ENCODE data around the gene RPS3.
"Not testable (repeated sequence)": the region's sequence is repeated elsewhere in the genome, so short reads cannot be mapped to it uniquely, and the experiment has no call there.

RPS3 gene

GRCh38 chr11:75399344-75400145, at the start of gene RPS3:
RPS3 (plus strand) TSS chr11:75399518; CDS start chr11:75399548, 30 bp downstream.
- DNase-seq, result peak; percentile 93

DNA sequence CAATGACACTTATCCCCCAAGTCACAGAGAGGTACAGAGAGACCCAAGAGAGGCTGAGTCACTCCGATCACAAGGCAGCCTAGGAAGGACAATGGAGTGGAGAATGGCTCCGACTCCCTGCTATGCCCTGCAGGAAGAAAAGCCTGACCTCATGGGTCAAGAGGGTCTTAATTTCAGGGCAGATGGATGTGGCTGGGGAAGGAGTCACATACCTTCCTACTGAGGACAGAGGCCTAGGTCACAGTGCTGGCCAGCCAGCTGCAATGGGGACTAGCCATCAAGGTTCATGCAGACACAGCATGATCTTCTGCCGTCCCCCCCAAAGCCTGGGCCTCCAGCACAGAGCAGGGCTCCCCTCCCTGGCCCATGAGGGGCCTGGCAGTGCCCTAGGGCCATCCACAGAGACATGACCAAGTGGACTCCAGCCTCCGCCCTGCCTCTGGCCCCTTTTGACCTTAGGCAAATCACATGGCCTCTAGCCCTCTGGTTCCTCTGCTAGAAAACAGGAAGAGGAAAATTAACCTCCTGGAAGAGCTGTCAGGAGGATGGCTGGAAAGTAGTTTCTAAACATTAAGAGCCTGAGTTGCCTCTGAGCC, 49.7 kb upstream of the RPS3 start:
- no peak for DNase-seq

GRCh38 chr11:75350122-75350742, 49.1 kb upstream of the RPS3 start:
- DNase-seq, result no peak

GRCh38 chr11:75350743-75351540, 48.4 kb upstream of the RPS3 start:
- DNase-seq, result peak; percentile 58 to 62

GRCh38 chr11:75351541-75351790, 47.9 kb upstream of the RPS3 start, which contains the start of gene ARRB1:
ARRB1 (minus strand) TSS chr11:75351661; CDS start chr11:75351607, 54 bp downstream.
- DNase-seq, result no peak

DNA sequence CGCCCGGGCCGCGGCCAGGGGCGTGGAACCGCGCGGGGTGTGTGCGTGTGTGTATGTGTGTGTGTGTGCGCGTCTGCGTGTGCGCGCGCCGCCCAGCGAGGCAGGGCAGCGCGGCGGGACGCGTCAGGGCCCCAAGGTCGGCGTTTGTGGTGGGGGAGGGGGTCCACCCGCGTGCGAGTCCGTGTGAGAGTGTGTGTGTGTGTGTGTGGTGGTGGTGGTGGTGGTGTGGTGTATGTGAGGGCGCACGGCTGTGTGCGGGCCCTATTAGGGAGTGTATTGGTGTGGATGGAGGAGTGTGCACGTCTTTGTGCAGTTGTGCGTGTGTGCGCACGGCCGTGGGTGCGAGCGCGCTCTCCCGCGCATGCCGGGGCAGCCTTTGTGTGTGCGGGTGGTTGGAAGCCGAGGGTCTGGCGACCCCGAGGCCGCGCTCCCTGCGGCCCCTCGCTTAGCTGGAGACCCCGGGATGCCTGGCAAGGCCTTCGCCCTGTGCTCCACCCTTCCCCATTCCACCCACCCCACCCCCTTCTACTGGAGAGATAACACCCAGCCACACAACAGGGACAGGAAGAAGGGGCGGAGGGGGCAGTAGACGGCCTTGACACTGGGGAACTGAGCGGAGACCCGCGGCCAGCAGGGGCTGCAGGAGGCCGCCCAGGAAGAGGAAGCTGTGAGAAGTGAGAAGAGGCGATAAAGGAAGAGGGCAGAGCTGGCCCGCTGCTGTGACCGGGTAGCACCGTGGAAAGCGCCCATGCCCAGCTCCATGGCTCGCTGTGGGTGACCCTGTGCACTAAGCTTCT, 47.3 kb upstream of the RPS3 start:
- DNase-seq, result peak; percentile 61 to 64

GRCh38 chr11:75352588-75353206, 46.6 kb upstream of the RPS3 start:
- DNase-seq, result no peak

- DNase-seq, result no peak
Observed at GRCh38 chr11:75355051-75355450, 44.3 kb upstream of the RPS3 start.

DNA sequence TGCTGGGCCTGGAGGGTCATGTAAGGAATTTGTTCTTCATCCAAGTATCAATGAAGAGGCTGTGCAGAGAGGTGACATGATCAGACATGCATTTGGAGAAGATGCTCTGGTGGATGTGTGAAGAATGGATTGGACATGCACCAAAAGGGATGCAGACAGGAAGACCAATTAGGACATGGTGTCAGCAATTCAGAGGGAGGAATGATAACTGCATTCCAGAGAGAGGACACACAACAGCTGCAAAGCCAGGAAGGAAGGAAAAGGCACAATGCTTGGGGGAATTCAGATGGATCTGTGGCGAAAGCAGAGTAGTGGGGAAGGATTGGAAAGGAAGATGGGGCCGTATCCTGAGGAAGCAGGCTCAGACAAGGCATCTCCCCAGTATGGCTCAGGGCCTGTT, 42.7 kb upstream of the RPS3 start:
- DNase-seq, result no peak

DNA sequence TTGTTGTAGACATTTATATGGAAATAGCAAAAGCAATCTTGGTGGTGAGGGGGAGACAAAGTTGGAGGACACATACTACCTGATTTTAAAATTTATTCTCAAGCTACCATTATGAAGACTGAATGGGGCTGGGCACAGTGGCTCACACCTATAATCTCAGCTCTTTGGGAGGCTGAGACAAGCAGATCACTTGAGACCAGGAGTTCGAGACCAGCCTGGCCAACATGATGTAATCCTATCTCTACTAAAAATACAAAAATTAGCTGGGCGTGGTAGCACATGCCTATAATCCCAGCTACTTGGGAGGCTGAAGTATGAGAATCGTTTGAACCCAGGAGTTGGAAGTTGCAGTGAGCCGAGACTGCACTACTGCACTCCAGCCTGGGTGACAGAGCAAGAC, 37.0 kb upstream of the RPS3 start:
- DNase-seq, result not testable (repeated sequence)

- DNase-seq, result no peak
Observed at GRCh38 chr11:75365711-75366181, 33.6 kb upstream of the RPS3 start.

DNA sequence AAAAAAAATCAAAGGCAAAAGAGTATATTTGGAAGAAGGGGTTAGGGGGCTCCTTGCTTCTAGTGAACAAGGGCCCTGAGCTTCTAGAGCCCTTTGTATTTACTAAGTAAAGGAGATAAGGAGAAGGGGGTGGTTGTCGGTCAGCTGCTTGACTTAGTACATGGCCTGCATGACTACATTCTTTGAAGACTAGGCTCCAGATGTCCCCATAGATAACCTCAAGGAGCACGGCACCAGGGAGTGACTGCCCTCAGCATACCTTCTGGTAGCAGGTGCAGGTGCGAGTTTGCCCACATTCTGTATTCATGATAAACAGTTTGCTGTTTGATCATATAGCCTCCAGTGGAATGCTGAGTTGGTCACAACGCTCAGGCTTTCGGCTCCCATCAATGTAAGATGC, 32.5 kb upstream of the RPS3 start:
- DNase-seq, result not testable (repeated sequence)

DNA sequence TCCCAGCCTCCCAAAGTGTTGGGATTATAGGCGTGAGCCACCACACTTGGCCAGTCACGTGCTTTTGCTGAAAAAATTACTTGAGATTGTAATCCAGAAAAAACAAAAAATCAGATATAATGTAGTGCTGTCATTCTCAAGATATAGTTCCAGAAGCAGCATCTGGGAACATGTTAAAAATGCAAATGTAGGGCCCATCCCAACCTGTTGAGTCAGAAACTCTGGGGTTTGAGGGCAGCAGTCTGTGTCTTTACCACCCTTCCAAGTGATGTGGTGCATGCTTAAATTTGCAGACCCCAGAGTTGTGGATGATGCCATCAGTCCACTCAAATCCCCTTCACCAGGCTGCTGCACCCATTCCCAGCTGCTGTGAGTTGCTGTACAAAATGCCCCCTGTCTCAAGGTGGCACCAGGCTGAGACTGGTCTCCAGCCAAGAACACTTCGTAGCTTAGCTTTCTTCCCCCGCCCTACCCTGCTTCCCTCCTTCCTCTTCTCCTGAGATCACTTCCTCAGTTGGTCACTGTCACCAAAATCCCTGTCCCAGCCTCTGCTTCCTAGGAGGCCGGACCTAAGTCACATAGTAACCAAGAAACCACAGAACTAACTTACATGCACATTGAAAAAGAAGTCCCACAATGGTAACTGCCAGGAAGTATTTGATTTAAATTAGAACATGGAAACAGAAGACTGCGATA, 29.6 kb upstream of the RPS3 start:
- DNase-seq, result no peak

DNA sequence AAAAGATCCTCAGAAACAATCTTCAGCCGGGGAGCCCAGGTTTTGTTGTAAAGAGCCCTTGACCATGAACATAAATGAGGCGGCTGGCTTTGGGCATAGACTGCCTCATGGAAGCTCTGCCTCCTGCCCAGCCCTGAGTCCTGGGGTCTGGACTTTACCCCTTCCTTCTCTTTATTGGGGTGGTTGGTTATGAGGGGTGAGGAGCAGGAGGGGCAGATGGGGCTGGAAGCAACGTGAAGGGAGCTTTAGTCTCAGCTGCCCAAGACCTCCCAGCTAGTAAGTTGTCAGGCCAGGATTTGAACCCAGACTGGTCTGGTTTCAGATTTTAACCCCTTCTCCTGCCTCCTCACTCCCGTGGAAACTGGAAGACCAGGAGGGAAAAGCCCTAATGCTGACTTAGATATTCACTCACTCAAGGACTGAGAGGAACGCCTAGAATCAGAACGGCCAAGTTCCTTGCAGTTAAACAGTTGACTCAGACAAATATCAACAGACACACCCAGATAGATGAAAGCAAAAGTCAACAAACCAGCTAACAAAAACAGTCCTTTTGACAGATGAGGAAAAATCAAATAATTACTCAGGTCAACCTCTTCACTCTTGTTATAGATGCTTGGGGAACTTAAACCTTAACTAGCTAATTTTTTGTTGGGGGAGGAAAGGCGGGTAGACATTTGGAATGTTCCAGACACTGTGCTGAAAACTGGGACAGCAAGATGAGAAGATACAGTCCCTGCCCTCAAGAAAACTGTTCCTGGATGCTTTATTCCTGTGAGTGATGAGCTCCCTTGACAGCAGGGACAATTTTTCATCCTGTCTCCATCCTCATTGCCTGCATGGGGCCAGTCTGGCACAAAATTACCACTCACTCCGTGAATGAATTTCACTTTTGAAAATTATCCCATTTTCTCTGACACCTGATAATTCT, 27.1 kb upstream of the RPS3 start:
- no peak for DNase-seq

DNA sequence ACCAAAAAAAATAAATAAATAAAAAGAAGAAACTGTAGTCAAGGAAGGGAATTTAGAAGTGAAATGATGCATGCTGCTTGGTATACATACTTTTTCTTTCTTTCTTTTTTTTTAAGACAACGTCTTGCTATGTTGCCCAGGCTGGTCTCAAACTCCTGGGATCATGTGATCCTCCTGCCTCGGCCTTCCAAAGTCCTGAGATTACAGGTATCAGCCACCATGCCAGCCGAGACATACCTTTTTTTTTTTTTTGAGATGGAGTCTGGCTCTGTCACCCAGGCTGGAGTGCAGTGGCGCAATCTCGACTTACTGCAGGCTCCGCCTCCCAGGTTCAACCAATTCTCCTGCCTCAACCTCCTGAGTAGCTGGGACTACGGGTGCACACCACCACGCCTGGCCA, 26.1 kb upstream of the RPS3 start:
- no peak for DNase-seq

DNA sequence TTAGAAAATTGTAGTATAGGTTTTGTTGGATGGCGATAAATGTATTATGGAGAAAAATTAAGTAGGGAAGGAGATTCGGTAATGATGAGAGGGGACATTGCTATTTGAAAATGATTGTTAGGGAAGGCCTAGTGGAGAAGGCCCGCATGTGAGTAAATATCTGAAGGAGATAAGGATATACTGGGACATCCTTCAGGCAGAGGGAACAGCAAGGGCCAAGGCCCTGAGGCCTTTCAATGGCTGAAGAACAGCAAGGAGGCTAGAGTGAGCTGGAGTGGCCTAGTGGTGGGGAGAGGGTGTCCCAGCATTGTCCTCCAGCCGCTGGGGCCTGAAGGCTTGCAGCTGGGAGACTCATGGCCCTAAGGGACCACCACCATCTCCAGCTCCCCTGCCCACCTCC, 24.7 kb upstream of the RPS3 start:
- DNase-seq, result no peak

DNA sequence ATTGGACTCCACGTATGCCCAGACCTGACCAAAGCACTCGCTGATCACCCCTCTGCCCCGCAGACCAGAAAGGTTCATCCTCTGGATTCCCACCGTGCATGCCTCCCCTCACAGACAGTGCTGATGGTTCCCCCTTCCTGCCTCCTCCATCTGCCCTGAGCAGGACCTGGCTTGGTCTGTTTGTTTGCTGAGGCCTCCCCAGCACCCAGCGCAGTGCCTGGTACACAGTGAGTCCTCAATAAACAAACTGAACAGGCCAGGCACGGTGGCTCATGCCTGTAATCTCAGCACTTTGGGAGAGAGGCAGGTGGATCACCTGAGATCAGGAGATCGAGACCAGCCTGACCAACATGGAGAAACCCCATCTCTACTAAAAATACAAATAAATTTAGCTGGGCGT, 23.7 kb upstream of the RPS3 start:
- no peak for DNase-seq

- no peak for DNase-seq
Observed at GRCh38 chr11:75376175-75376574, 23.1 kb upstream of the RPS3 start.

- not testable (repeated sequence) for DNase-seq
Observed at GRCh38 chr11:75378776-75379175, 20.5 kb upstream of the RPS3 start.

DNA sequence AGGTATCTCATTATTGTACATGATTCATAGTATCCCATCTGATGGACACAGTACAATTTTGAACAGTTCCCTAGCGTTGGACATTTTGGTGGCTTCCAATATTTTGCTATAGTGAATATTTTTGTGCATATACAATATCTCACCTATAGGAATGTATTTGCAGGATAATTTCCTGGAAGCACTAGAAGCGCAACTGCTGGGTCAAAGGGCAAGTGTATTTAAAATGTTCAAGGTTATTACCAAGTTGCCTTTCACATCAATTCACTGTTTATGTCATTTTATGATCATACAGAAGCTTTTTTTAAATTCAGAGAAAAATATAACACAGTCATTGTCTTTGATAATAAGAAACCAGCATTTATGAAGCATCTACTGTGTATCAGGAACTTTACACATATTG, 19.1 kb upstream of the RPS3 start:
- DNase-seq, result no peak
